Fibroblast of mammary gland (primary cell): ENCODE results near the gene MAST2.
"Not testable (repeated sequence)": the region's sequence is repeated elsewhere in the genome, so short reads cannot be mapped to it uniquely, and the experiment has no call there.

ENCODE experiments used
- DNase-seq: peaks from one replicate; pipeline ENCODE4 v3.0.0-alpha.2; 2010; ENCODE audit warnings: low read depth
- H3K4me3 ChIP-seq: 2 replicates; pipeline ENCODE4 v1.5.1; 2011; ENCODE audit warnings: low read depth, mild to moderate bottlenecking, low read length, moderate library complexity; ENCODE audit not compliant: control insufficient read depth
- CTCF ChIP-seq: conservative IDR thresholded peaks from 2 replicates; pipeline ENCODE4 v1.5.1; 2011; ENCODE audit warnings: low read depth, low read length, inconsistent platforms; ENCODE audit not compliant: control insufficient read depth, insufficient read depth

Gene MAST2

DNA sequence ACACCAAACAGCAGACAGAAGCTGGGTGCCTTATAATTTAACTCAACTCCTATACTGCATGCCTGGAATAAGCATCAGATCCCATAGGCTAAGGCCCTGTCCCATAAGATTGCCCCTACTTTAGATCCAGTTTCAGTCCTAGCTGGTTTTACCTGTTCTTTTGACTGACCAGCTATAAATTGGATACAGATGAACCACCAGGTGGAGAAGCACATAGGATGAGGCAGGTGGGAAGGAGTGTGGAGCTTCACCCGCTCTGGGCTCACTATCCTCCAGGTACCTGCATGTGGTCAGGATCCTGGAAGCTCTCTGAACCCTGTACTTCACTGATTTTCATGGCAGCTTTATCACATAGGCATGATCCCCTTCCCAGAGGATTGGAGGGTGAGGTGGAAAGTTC is 51.3 kb downstream of the MAST2 start:
- no peak for TF ChIP-seq CTCF
- no peak for DNase-seq
- H3K4me3 ChIP-seq = no peak overlapping the region

DNA sequence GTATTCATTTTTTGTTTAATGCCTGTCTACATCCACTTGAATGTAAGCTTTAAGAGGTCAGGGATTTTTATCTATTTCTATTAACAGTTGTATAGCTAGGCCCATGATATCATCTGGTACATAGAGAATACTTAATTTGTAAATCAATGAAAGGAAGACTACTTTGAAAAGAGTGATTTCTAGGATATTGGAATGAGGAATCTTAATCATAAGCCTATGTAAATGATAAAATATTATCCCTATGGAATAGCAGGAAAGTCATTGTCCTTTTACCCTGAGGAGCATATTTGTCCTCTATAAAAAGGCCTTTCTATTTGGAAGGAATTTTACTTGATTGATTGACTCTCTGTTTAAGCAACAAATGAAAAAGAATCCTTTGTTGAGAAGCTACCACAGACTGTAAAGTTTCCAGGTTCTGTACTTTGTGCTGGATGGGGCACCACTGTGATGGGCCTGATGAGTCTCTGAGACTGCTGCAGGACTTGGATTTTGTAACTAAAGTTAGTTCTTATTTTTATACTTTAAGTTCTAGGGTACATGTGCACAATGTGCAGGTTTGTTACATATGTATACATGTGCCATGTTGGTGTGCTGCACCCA is 53.8 kb downstream of the MAST2 start:
- no peak overlapping the region for H3K4me3 ChIP-seq
- TF ChIP-seq CTCF = no peak
- no peak for DNase-seq

DNA sequence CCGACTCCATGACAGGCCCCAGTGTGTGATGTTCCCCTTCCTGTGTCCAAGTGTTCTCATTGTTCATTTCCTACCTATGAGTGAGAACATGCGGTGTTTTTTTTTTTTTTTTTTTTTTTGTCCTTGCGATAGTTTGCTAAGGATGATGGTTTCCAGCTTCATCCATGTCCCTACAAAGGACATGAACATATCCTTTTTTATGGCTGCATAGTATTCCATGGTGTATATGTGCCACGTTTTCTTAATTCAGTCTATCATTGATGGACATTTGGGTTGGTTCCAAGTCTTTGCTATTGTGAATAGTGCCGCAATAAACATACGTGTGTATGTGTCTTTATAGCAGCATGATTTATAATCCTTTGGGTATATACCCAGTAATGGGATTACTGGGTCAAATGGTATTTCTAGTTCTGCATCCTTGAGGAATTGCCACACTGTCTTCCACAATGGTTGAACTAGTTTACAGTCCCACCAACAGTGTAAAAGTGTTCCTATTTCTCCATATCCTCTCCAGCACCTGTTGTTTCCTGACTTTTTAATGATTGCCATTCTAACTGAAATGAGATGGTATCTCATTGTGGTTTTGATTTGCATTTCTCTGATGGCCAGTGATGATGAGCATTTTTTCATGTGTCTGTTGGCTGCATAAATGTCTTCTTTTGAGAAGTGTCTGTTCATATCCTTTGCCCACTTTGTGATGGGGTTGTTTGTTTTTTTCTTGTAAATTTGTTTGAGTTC is 54.5 kb downstream of the MAST2 start:
- not testable (repeated sequence) for H3K4me3 ChIP-seq, DNase-seq

DNA sequence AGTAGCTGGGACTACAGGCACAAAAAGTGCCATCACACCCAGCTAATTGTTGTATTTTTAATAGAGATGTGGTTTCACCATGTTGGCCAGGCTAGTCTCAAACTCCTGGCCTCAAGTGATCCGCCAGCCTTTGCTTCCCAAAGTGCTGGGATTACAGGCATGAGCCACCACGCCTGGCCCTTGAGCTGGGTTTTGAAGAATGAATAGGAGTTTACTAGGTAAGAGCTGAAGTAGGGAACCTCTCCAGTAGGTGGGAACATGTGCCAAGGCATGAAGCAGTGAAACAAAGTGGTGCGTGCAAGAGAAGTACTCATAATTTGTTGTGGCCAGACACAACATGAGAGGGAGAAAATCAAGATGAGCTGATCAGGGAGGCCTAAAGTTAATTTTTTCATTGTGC is 55.8 kb downstream of the MAST2 start:
- TF ChIP-seq CTCF = no peak
- DNase-seq = no peak
- H3K4me3 ChIP-seq = no peak overlapping the region

- DNase-seq = no peak
- TF ChIP-seq CTCF = no peak
- no peak overlapping the region for H3K4me3 ChIP-seq
These were observed 58.6 kb downstream of the MAST2 start for GRCh38 chr1:45862008-45862407.

- TF ChIP-seq CTCF = no peak
- DNase-seq = no peak
- H3K4me3 ChIP-seq = no peak overlapping the region
These were observed 59.8 kb downstream of the MAST2 start for GRCh38 chr1:45863218-45863617.

- H3K4me3 ChIP-seq = peak overlapping the region; percentile 49
- TF ChIP-seq CTCF = no peak
- peak; percentile 38 for DNase-seq
These were observed 61.0 kb downstream of the MAST2 start for GRCh38 chr1:45864167-45865106.
